Activated CD4-positive, alpha-beta T cell treated with anti-CD3 and anti-CD28 coated beads for 36 hours (primary cell): ENCODE results near the gene HS2ST1. TPM values are rescaled to one million over a fixed set of nuclear protein-coding genes. Genes with fewer than 3 reads are reported as not detected.
A peak's percentile ranks its signal among the peaks of the same experiment; 100 is the strongest.

Experiments used
- ATAC-seq: fragments of 200-7000 bp; cut with Tn5 transposase; one replicate; pipeline ENCODE4 v1.10.0; 2021; ENCODE audit warnings: mild to moderate bottlenecking, moderate library complexity
- CTCF ChIA-PET: fragments of 350-600 bp; sonication (Branson Sonifier 250); formaldehyde crosslinking; loops from one replicate; lab custom pipeline; 2021; ENCODE audit warnings: antibody characterized with exemption; lab: Charles Lee
- POLR2A ChIA-PET: fragments of 350-600 bp; sonication (Branson Sonifier 250); formaldehyde crosslinking; loops from one replicate; lab custom pipeline; 2021; ENCODE audit warnings: antibody characterized with exemption, inconsistent platforms; lab: Charles Lee
- DNase-seq: peaks from one replicate; pipeline ENCODE4 v3.0.0-alpha.2; 2020
- H3K27ac Mint-ChIP-seq: one replicate; pipeline ENCODE4 v1.8.0; 2021; ENCODE audit warnings: mixed read lengths
- H3K27me3 Mint-ChIP-seq: one replicate; pipeline ENCODE4 v1.8.0; 2021; ENCODE audit warnings: mixed read lengths
- H3K36me3 Mint-ChIP-seq: one replicate; pipeline ENCODE4 v1.8.0; 2021; ENCODE audit warnings: low read depth, mixed read lengths
- H3K4me1 Mint-ChIP-seq: one replicate; pipeline ENCODE4 v1.8.0; 2021; ENCODE audit warnings: mixed read lengths
- H3K4me3 Mint-ChIP-seq: one replicate; pipeline ENCODE4 v1.8.0; 2021; ENCODE audit warnings: mild to moderate bottlenecking, moderate library complexity, mixed read lengths
- H3K9me3 Mint-ChIP-seq: one replicate; pipeline ENCODE4 v1.8.0; 2021; ENCODE audit warnings: low read depth, mixed read lengths
- intact Hi-C, 2 experiments: fragments of 100-400 bp; cut with DNase I in 1 of 2; cut with micrococcal nuclease in 1 of 2; formaldehyde crosslinking; loops; one replicate each; pipeline versions ENCODE4 v1.14.2 to v1.15.1; 2022 to 2024; cut with DNase I, micrococcal nuclease
- total RNA-seq, 2 experiments: library from RNA; stranded (reverse); gene quantifications; one replicate each; pipeline ENCODE4 v1.2.3, GENCODE V29; 2021

The HS2ST1 gene
- total RNA-seq, 2 experiments from 2014 or later: 21.3 to 22.2 TPM

GRCh38 chr1:87122243-87122642 lies 207.8 kb downstream of the HS2ST1 start:
- ChIA-PET CTCF (interaction anchor here (0.5 kb wide), 1 partner anchor 289 kb away, joined by 3 read pairs; no protein-coding TSS in a partner anchor), POLR2A (no interaction called here)
- intact Hi-C loops: loop anchor here in 1 of 2 experiments (10.0 kb wide), 1 partner anchor 833 kb away; no protein-coding TSS in a partner anchor
- no peaks in the 10 kb centered on the region for H3K4me1 Mint-ChIP-seq
- DNase-seq (no peak), ATAC-seq (no peak)
- no peaks in the 10 kb centered on the region for H3K27me3 Mint-ChIP-seq
- no peaks in the 10 kb centered on the region for H3K9me3 Mint-ChIP-seq
- H3K27ac Mint-ChIP-seq: no peak overlapping the region
- H3K4me3 Mint-ChIP-seq: no peak overlapping the region
- no peaks in the 10 kb centered on the region for H3K36me3 Mint-ChIP-seq

- intact Hi-C loops: loop anchor here in 1 of 2 experiments (10.0 kb wide), 1 partner anchor 831 kb away; no protein-coding TSS in a partner anchor
- Mint-ChIP-seq H3K4me3 (no peak overlapping the region), H3K27me3 (no peaks in the 10 kb centered on the region), H3K36me3 (no peaks in the 10 kb centered on the region), H3K9me3 (no peaks in the 10 kb centered on the region), H3K27ac (no peak overlapping the region), H3K4me1 (no peaks in the 10 kb centered on the region)
- POLR2A ChIA-PET: no interaction called here
- ATAC-seq (no peak), DNase-seq (no peak)
- CTCF ChIA-PET: no interaction called here
Measured at GRCh38 chr1:87123610-87124009, 209.2 kb downstream of the HS2ST1 start.

GRCh38 chr1:87126886-87127505 lies 212.6 kb downstream of the HS2ST1 start:
- ChIA-PET POLR2A (no interaction called here), CTCF (interaction anchor here (0.6 to 1.5 kb wide), 2 partner anchors 47 to 52 kb away, joined by 5 to 6 read pairs; no protein-coding TSS in a partner anchor)
- Mint-ChIP-seq H3K36me3 (no peaks in the 10 kb centered on the region), H3K27me3 (peaks cover 8% of the 10 kb centered on the region), H3K4me1 (peaks cover 3% of the 10 kb centered on the region), H3K4me3 (no peak overlapping the region), H3K9me3 (no peaks in the 10 kb centered on the region), H3K27ac (no peak overlapping the region)
- intact Hi-C loops: loop anchor here in 1 of 2 experiments (10.0 kb wide), 1 partner anchor 828 kb away; no protein-coding TSS in a partner anchor
- DNase-seq (no peak), ATAC-seq (no peak)

- intact Hi-C loops: loop anchor here in 1 of 2 experiments (10.0 kb wide), 1 partner anchor 827 kb away; no protein-coding TSS in a partner anchor
- POLR2A ChIA-PET: no interaction called here
- Mint-ChIP-seq H3K36me3 (no peaks in the 10 kb centered on the region), H3K4me3 (no peak overlapping the region), H3K9me3 (no peaks in the 10 kb centered on the region), H3K27me3 (peaks cover 9% of the 10 kb centered on the region), H3K27ac (no peak overlapping the region), H3K4me1 (peaks cover 5% of the 10 kb centered on the region)
- DNase-seq (no peak), ATAC-seq (no peak)
- CTCF ChIA-PET: interaction anchor here (0.6 to 1.5 kb wide), 3 partner anchors 15 to 53 kb away, joined by 3 to 6 read pairs (median 5); no protein-coding TSS in a partner anchor
Measured at GRCh38 chr1:87127581-87127980, 213.1 kb downstream of the HS2ST1 start.

- CTCF ChIA-PET: interaction anchor here (1.1 kb wide), 1 partner anchor 825 kb away, joined by 4 read pairs; no protein-coding TSS in a partner anchor
- POLR2A ChIA-PET: interaction anchor here (0.6 kb wide), 1 partner anchor 172 kb away, joined by 6 read pairs; no protein-coding TSS in a partner anchor
Measured at GRCh38 chr1:87129038-87129437, 214.6 kb downstream of the HS2ST1 start.

GRCh38 chr1:87129606-87130005 lies 215.2 kb downstream of the HS2ST1 start:
- intact Hi-C loops: loop anchor here (5.0 to 10.0 kb wide), 5 partner anchors 153 to 1463 kb away; no protein-coding TSS in a partner anchor
- no peak overlapping the region for H3K27ac Mint-ChIP-seq

More at GRCh38 chr1:87129038-87129437, 214.6 kb downstream of the HS2ST1 start:
- Mint-ChIP-seq H3K27me3 (peaks cover 17% of the 10 kb centered on the region), H3K27ac (no peak overlapping the region), H3K4me3 (no peak overlapping the region), H3K4me1 (peaks cover 7% of the 10 kb centered on the region), H3K36me3 (no peaks in the 10 kb centered on the region), H3K9me3 (no peaks in the 10 kb centered on the region)
- ATAC-seq: no peak
- no peak for DNase-seq
- intact Hi-C loops: loop anchor here in 1 of 2 experiments (10.0 kb wide), 1 partner anchor 826 kb away; no protein-coding TSS in a partner anchor

GRCh38 chr1:87130438-87130837 lies 216.0 kb downstream of the HS2ST1 start:
- no peak for DNase-seq
- ChIA-PET POLR2A (no interaction called here), CTCF (interaction anchor here (0.6 to 1.1 kb wide), 4 partner anchors 12 to 566 kb away, joined by 3 to 4 read pairs (median 4); no protein-coding TSS in a partner anchor)
- Mint-ChIP-seq H3K4me3 (no peak overlapping the region), H3K36me3 (no peaks in the 10 kb centered on the region), H3K4me1 (peaks cover 7% of the 10 kb centered on the region), H3K27ac (no peak overlapping the region), H3K9me3 (no peaks in the 10 kb centered on the region), H3K27me3 (peaks cover 17% of the 10 kb centered on the region)
- no peak for ATAC-seq
- intact Hi-C loops: loop anchor here (5.0 kb wide), 4 partner anchors 152 to 1462 kb away; no protein-coding TSS in a partner anchor

More at GRCh38 chr1:87129606-87130005, 215.2 kb downstream of the HS2ST1 start:
- Mint-ChIP-seq H3K36me3 (no peaks in the 10 kb centered on the region), H3K4me3 (no peak overlapping the region), H3K27me3 (peaks cover 17% of the 10 kb centered on the region), H3K9me3 (no peaks in the 10 kb centered on the region), H3K4me1 (peaks cover 7% of the 10 kb centered on the region)
- ChIA-PET POLR2A (interaction anchor here (0.6 kb wide), 1 partner anchor 172 kb away, joined by 6 read pairs; no protein-coding TSS in a partner anchor), CTCF (interaction anchor here (0.7 to 1.1 kb wide), 3 partner anchors 11 to 824 kb away, joined by 4 read pairs; no protein-coding TSS in a partner anchor)
- DNase-seq: no peak
- ATAC-seq: no peak

GRCh38 chr1:87131809-87132283 lies 217.4 kb downstream of the HS2ST1 start:
- Mint-ChIP-seq H3K27me3 (peaks cover 17% of the 10 kb centered on the region), H3K36me3 (no peaks in the 10 kb centered on the region), H3K9me3 (no peaks in the 10 kb centered on the region), H3K27ac (no peak overlapping the region), H3K4me3 (peak overlapping the region; percentile 62), H3K4me1 (peaks cover 7% of the 10 kb centered on the region)
- CTCF ChIA-PET: interaction anchor here (0.6 to 1.4 kb wide), 3 partner anchors 11 to 36 kb away, joined by 3 to 6 read pairs (median 5); no protein-coding TSS in a partner anchor
- POLR2A ChIA-PET: no interaction called here
- ATAC-seq: peak; percentile 97
- intact Hi-C loops: loop anchor here (1.0 to 5.0 kb wide), 5 partner anchors 150 to 1460 kb away; no protein-coding TSS in a partner anchor
- DNase-seq: peak; percentile 87

- H3K27ac Mint-ChIP-seq: no peak overlapping the region
- ChIA-PET POLR2A (no interaction called here), CTCF (interaction anchor here (0.8 to 1.4 kb wide), 2 partner anchors 10 to 20 kb away, joined by 4 to 6 read pairs; no protein-coding TSS in a partner anchor)
- DNase-seq (no peak), ATAC-seq (peak; percentile 45)
- peak overlapping the region; percentile 62 for H3K4me3 Mint-ChIP-seq
- H3K36me3 Mint-ChIP-seq: no peaks in the 10 kb centered on the region
- H3K4me1 Mint-ChIP-seq: peaks cover 7% of the 10 kb centered on the region
- peaks cover 17% of the 10 kb centered on the region for H3K27me3 Mint-ChIP-seq
- intact Hi-C loops: loop anchor here (5.0 kb wide), 4 partner anchors 150 to 1460 kb away; no protein-coding TSS in a partner anchor
- H3K9me3 Mint-ChIP-seq: no peaks in the 10 kb centered on the region
Measured at GRCh38 chr1:87132284-87132870, 217.9 kb downstream of the HS2ST1 start.

- Mint-ChIP-seq H3K27ac (no peak overlapping the region), H3K4me3 (no peak overlapping the region), H3K4me1 (peaks cover 7% of the 10 kb centered on the region), H3K9me3 (no peaks in the 10 kb centered on the region), H3K27me3 (peaks cover 21% of the 10 kb centered on the region), H3K36me3 (no peaks in the 10 kb centered on the region)
- CTCF ChIA-PET: interaction anchor here (0.6 to 1.5 kb wide), 7 partner anchors 8 to 820 kb away, joined by 3 to 5 read pairs (median 4); no protein-coding TSS in a partner anchor
- no peak for ATAC-seq
- intact Hi-C loops: loop anchor here (5.0 kb wide), 4 partner anchors 148 to 1458 kb away; no protein-coding TSS in a partner anchor
- POLR2A ChIA-PET: no interaction called here
- no peak for DNase-seq
Measured at GRCh38 chr1:87134061-87134460, 219.6 kb downstream of the HS2ST1 start.
